Thyroid gland (tissue), 4 donors: ENCODE data around the gene GLP1R. TPM values are rescaled to one million over a fixed set of nuclear protein-coding genes. Genes with fewer than 3 reads are reported as not detected.

Experiments used
- DNase-seq, 2 donors: peaks; one replicate each; pipeline ENCODE4 v3.0.0-alpha.2; 2019
- H3K27ac ChIP-seq, 3 donors: fragments of 200-600 bp; sonication (generic); 1 replicate in 2 of 3; 2 replicates in 1 of 3; pipeline ENCODE4 v1.5.1; 2016 to 2019; ENCODE audit warnings: mild to moderate bottlenecking in 1 of 3, moderate library complexity in 1 of 3
- H3K27me3 ChIP-seq: fragments of 200-600 bp; sonication (generic); one replicate; pipeline ENCODE4 v1.5.1; 2019
- H3K36me3 ChIP-seq, 2 donors: fragments of 200-600 bp; sonication (generic); one replicate each; pipeline ENCODE4 v1.5.1; 2016 to 2019
- H3K4me1 ChIP-seq, 2 donors: fragments of 200-600 bp; sonication (generic); one replicate each; pipeline ENCODE4 v1.5.1; 2017 to 2019
- H3K4me3 ChIP-seq, 3 donors: fragments of 200-600 bp; sonication (generic); replicated peaks in 1 of 3; 1 replicate in 2 of 3; 2 replicates in 1 of 3; pipeline ENCODE4 v1.5.1; 2016; ENCODE audit warnings: mild to moderate bottlenecking in 1 of 3
- H3K9me3 ChIP-seq: fragments of 200-600 bp; sonication (generic); one replicate; pipeline ENCODE4 v1.5.1; 2017
- POLR2A ChIP-seq, 2 donors: fragments of 450-650 bp; IDR thresholded peaks; one replicate each; pipeline ENCODE4 v1.6.1; 2017; ENCODE audit warnings: antibody characterized with exemption in 2 of 2, mild to moderate bottlenecking in 2 of 2, moderate library complexity in 1 of 2
- WGBS, 2 donors: methylation state at CpG; one replicate each; pipeline ENCODE4 v1.1.5; 2017; 5-methylcytosine and 5-hydroxymethylcytosine counted together
- intact Hi-C: fragments of 100-400 bp; cut with DNase I; formaldehyde crosslinking; loops from one replicate; pipeline ENCODE4 v1.15.1; 2023
- total RNA-seq, 4 donors: library from RNA; depleted of rRNA; stranded (reverse); fragments of >200 nt; gene quantifications; one replicate each; pipeline ENCODE4 v1.2.3, GENCODE V29; 2016
- TF ChIP-seq, protein P1 (sequence below), 6 experiments: fragments of 200-600 bp in 3 of 6; fragments of 450-650 bp in 3 of 6; sonication (generic) in 3 of 6; IDR thresholded peaks; one replicate each; pipeline ENCODE4 v1.5.1; 2016 to 2019; ENCODE audit warnings: antibody characterized with exemption in 6 of 6, mild to moderate bottlenecking in 2 of 6, inconsistent platforms in 1 of 6, moderate library complexity in 1 of 6

Gene GLP1R
- total RNA-seq = under 1 TPM; 0.13 to 0.45 (median 0.18) TPM

DNA sequence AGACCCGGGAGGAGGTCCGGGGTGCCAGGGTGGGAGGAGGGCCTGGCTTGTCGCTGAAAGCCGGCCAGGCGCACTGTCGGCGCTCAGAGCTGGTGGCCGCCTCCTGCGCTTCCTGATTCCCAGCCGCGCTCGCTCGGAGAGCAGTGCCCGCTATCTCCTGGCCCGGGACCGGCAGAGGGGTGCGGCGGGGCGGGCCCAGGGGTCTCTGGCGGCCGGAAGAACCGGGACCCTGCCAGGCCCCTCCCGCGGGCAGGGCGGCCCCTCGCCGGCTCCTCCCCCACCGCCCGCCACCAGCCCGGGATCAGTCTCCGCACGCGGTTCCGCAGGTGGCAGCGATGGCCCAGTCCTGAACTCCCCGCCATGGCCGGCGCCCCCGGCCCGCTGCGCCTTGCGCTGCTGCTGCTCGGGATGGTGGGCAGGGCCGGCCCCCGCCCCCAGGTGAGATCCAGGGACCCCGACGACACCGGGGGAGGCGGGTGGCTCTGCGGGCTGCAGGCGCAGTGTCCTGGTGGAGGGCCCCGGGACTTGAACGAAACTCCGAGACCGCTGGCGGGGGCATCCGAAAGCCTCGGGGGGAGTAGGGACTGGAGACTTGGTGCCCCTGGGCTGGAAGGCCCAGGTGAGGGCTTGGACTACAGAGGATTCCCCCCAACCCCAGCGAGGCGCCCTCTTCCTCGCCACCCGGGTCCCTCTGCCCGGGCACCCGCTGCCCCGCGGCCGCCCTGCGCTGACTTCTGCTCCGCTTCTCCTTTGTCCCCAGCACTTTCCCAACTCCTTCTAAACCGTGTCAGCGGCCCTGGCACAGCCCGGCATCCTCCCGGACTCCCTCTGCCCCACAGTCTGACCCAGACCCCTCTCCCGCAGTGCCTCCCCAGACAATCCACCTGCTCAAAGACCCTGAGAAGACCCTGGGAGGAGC is at the start of gene GLP1R:
GLP1R (plus strand) TSS at position 301 of the 919 bp plus-strand sequence; CDS start at position 361, 60 bp downstream.
- H3K27ac ChIP-seq = no peak within 1 kb of the TSS
- peak; percentile 5 to 10 for DNase-seq
- intact Hi-C loops = no loop called here
- no peak for TF ChIP-seq POLR2A (IDR thresholded peaks at IDR 0.05)
- TF ChIP-seq, protein P1, sequence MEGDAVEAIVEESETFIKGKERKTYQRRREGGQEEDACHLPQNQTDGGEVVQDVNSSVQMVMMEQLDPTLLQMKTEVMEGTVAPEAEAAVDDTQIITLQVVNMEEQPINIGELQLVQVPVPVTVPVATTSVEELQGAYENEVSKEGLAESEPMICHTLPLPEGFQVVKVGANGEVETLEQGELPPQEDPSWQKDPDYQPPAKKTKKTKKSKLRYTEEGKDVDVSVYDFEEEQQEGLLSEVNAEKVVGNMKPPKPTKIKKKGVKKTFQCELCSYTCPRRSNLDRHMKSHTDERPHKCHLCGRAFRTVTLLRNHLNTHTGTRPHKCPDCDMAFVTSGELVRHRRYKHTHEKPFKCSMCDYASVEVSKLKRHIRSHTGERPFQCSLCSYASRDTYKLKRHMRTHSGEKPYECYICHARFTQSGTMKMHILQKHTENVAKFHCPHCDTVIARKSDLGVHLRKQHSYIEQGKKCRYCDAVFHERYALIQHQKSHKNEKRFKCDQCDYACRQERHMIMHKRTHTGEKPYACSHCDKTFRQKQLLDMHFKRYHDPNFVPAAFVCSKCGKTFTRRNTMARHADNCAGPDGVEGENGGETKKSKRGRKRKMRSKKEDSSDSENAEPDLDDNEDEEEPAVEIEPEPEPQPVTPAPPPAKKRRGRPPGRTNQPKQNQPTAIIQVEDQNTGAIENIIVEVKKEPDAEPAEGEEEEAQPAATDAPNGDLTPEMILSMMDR (IDR thresholded peaks at IDR 0.05) = no peak
- H3K4me3 ChIP-seq = peak within 1 kb of the TSS in 1 of 3 donors; percentile 19
- no peaks in the 10 kb centered on the region for H3K9me3 ChIP-seq
- H3K4me1 ChIP-seq = peaks cover 0 to 8% of the 10 kb centered on the region in 2 donors
- H3K27me3 ChIP-seq = no peaks in the 10 kb centered on the region
- WGBS, 2 donors = 8 to 14% methylated on average over 22 to 39 of the region's 74 CpGs
- no peaks in the 10 kb centered on the region for H3K36me3 ChIP-seq

DNA sequence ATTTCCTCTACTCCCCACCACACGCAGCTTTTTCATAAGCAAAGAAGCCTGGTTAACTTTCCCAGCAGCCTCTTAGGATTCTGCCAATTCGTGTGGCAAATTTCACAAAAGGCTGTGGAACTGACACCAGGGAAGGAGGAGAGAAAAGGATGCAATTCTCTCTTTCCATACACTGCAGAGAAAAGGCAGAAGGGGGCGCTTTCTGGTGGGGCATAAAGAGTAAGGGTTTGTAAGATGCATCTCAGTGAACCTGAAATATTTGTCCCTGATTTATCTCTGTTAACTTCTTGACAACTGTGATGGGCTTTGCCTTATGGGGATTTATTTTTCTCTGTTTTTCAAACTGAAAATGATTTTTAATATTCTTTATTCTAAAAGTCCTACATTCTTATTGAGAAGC is 45.5 kb upstream of the GLP1R start:
- intact Hi-C loops = no loop called here
- Histone ChIP-seq H3K9me3 (no peaks in the 10 kb centered on the region), H3K27ac (no peak overlapping the region), H3K27me3 (no peaks in the 10 kb centered on the region), H3K4me3 (no peak overlapping the region), H3K4me1 (no peaks in the 10 kb centered on the region), H3K36me3 (no peaks in the 10 kb centered on the region)
- WGBS, 2 donors = 12 to 22% methylated on average over 3 of the region's 3 CpGs
- TF ChIP-seq, protein P1 (IDR thresholded peaks at IDR 0.05) = no peak
- no peak for TF ChIP-seq POLR2A (IDR thresholded peaks at IDR 0.05)
- DNase-seq = no peak

GRCh38 chr6:39003492-39003891 is 45.1 kb upstream of the GLP1R start:
- no peaks in the 10 kb centered on the region for H3K9me3 ChIP-seq
- H3K4me3 ChIP-seq = no peak overlapping the region
- H3K27ac ChIP-seq = no peak overlapping the region
- TF ChIP-seq POLR2A (IDR thresholded peaks at IDR 0.05) = no peak
- TF ChIP-seq, protein P1 (IDR thresholded peaks at IDR 0.05) = no peak
- no peak for DNase-seq
- H3K4me1 ChIP-seq = no peaks in the 10 kb centered on the region
- no peaks in the 10 kb centered on the region for H3K27me3 ChIP-seq
- WGBS, 2 donors = 90 to 95% methylated on average over 1 of the region's 1 CpG
- intact Hi-C loops = no loop called here
- no peaks in the 10 kb centered on the region for H3K36me3 ChIP-seq

- H3K27me3 ChIP-seq = no peaks in the 10 kb centered on the region
- WGBS, 2 donors = 81 to 83% methylated on average over 2 of the region's 2 CpGs
Measured at GRCh38 chr6:39004801-39005200, 43.8 kb upstream of the GLP1R start.

More at GRCh38 chr6:39004801-39005200, 43.8 kb upstream of the GLP1R start:
- no peak for DNase-seq
- no peak for TF ChIP-seq POLR2A (IDR thresholded peaks at IDR 0.05)
- TF ChIP-seq, protein P1 (IDR thresholded peaks at IDR 0.05) = no peak
- Histone ChIP-seq H3K9me3 (no peaks in the 10 kb centered on the region), H3K27ac (no peak overlapping the region), H3K4me3 (no peak overlapping the region), H3K4me1 (no peaks in the 10 kb centered on the region), H3K36me3 (no peaks in the 10 kb centered on the region)
- intact Hi-C loops = no loop called here
